Spleen (tissue), 11 donors: ENCODE results near the gene FAM234A. TPM values are rescaled to one million over a fixed set of nuclear protein-coding genes. Genes with fewer than 3 reads are reported as not detected.

Experiments used
- DNase-seq: peaks from one replicate; pipeline ENCODE4 v3.0.0-alpha.2; 2020
- H3K27ac ChIP-seq, 8 donors: fragments of 200-600 bp; sonication (generic) in 7 of 8; 1 replicate in 4 of 8; 2 replicates in 4 of 8; pipeline versions ENCODE4 v1.5.0 to v1.8.0; 2016 to 2021; ENCODE audit warnings: inconsistent platforms in 4 of 8, mild to moderate bottlenecking in 4 of 8, moderate library complexity in 1 of 8
- H3K27me3 ChIP-seq, 7 donors: fragments of 200-600 bp; sonication (generic) in 6 of 7; replicated peaks in 1 of 7; 1 replicate in 4 of 7; 2 replicates in 3 of 7; pipeline versions ENCODE4 v1.5.0 to v1.8.0; 2016 to 2021; ENCODE audit warnings: inconsistent platforms in 3 of 7, mild to moderate bottlenecking in 1 of 7
- H3K36me3 ChIP-seq, 6 donors: fragments of 200-600 bp; sonication (generic) in 5 of 6; 1 replicate in 4 of 6; 2 replicates in 2 of 6; pipeline versions ENCODE4 v1.5.0 to v1.8.0; 2016 to 2021; ENCODE audit warnings: inconsistent platforms in 2 of 6
- H3K4me1 ChIP-seq, 6 donors: fragments of 200-600 bp; sonication (generic) in 5 of 6; 1 replicate in 3 of 6; 2 replicates in 3 of 6; pipeline versions ENCODE4 v1.5.0 to v1.8.0; 2016 to 2021; ENCODE audit warnings: inconsistent platforms in 3 of 6
- H3K4me3 ChIP-seq, 8 donors: fragments of 200-600 bp; sonication (generic) in 7 of 8; 1 replicate in 4 of 8; 2 replicates in 4 of 8; pipeline versions ENCODE4 v1.5.0 to v1.8.0; 2016 to 2021; ENCODE audit warnings: inconsistent platforms in 4 of 8, mild to moderate bottlenecking in 4 of 8, moderate library complexity in 2 of 8
- H3K9me3 ChIP-seq, 8 donors: fragments of 200-600 bp; sonication (generic) in 7 of 8; 1 replicate in 4 of 8; 2 replicates in 4 of 8; pipeline versions ENCODE4 v1.5.0 to v1.8.0; 2016 to 2021; ENCODE audit warnings: inconsistent platforms in 4 of 8
- POLR2A ChIP-seq, 3 donors: fragments of 450-650 bp; IDR thresholded peaks; one replicate each; pipeline ENCODE4 v1.5.1; 2017; ENCODE audit warnings: antibody characterized with exemption in 3 of 3, mild to moderate bottlenecking in 1 of 3
- POLR2AphosphoS5 ChIP-seq, 3 donors: sonication (generic); formaldehyde crosslinking; IDR thresholded peaks; one replicate each; pipeline ENCODE4 v1.5.1; 2017; ENCODE audit warnings: antibody characterized with exemption in 3 of 3
- WGBS, 5 donors: extraction: QIAGEN DNeasy Blood & Tissue Kit in 3 of 5; methylation state at CpG; one replicate each; pipeline versions ENCODE4 v1.1.5 to v1.1.7; 2013 to 2018; 5-methylcytosine and 5-hydroxymethylcytosine counted together
- intact Hi-C: fragments of 100-400 bp; cut with DNase I; formaldehyde crosslinking; loops from one replicate; pipeline ENCODE4 v1.15.0; 2023; ENCODE audit warnings: low total_unique reads
- polyA plus RNA-seq, 3 donors: library from polyadenylated mRNA; stranded (reverse); fragments of 200-250 nt; gene quantifications; one replicate each; pipeline ENCODE4 v1.2.1, GENCODE V29; 2013
- total RNA-seq, 7 donors: library from RNA; depleted of rRNA in 3 of 7; stranded (reverse); fragments of >200 nt in 3 of 7; fragmentation: NEBNext Ultra II Directional in 4 of 7; extraction: Animal tissue kit (Norgen Biotek cat#: 25700) in 4 of 7; gene quantifications; one replicate each; pipeline versions ENCODE4 v1.1.0 to v1.2.1, GENCODE V29; 2016 to 2021
- TF ChIP-seq, protein P1 (sequence below), 11 experiments: fragments of 200-600 bp in 7 of 11; fragments of 450-650 bp in 4 of 11; sonication (generic) in 4 of 11; IDR thresholded peaks in 8 of 11; conservative IDR thresholded peaks in 3 of 11; 1 replicate in 7 of 11; 2 replicates in 4 of 11; pipeline versions ENCODE4 v1.4.0 to v1.8.0; 2016 to 2021; ENCODE audit warnings: antibody characterized with exemption in 11 of 11, inconsistent platforms in 4 of 11, mild to moderate bottlenecking in 1 of 11
- donor health status: healthy with polysubstance abuse.
- donor health status: DM: no; HTN: no; CAD: no; lungs with moderate emphysema.
- donor health status: DM: no; HTN: no; CAD: no.
- donor health status: Bipolar disorder and iron deficiency.
- donor health status: healthy.
- donor health status: DM: no; HTN: no; CAD: no.
- donor health status: DM: yes; HTN: yes; CAD: no.

FAM234A gene
- total and polyA plus RNA-seq, 10 donors: 13.0 to 63.1 (median 39.7) TPM

DNA sequence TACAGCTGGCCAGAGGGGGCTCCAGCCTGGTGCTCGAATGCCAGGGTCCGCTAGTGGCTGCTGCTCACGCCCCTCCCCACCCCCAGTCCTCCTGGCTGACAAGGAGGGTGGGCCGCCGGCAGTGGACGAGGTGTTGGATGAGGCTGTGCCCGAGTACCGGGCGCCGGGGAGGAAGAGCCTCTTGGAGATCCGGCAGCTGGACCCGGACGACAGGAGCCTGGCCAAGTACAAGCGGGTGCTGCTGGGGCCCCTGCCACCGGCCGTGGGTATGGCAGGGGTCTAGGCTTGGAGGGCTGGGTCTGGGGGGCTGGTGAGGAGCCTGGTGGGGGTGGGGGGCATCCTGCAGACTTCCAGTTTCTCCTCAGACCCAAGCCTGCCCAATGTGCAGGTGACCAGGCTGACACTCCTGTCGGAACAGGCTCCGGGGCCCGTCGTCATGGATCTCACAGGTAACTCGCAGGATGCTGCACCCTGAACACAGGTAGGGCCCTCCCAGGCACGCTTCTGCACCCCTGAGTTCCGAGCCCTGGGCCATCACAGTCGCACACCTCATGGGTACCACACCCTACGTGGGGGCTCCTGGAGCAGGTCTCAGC lies 47.1 kb downstream of the FAM234A start:
- WGBS, 5 donors: 62 to 67% (median 65%) methylated on average over 10 to 25 of the region's 25 CpGs
- Histone ChIP-seq H3K9me3 (peaks cover 0 to 8% (median 0%) of the 10 kb centered on the region in 8 donors), H3K27ac (no peak overlapping the region), H3K4me3 (no peak overlapping the region), H3K4me1 (peaks cover 0 to 25% (median 14%) of the 10 kb centered on the region in 6 donors), H3K27me3 (peaks cover 4 to 67% (median 31%) of the 10 kb centered on the region in 7 donors), H3K36me3 (peaks cover 0 to 12% (median 2%) of the 10 kb centered on the region in 6 donors)
- DNase-seq: no peak
- intact Hi-C loops: no loop called here
- TF ChIP-seq, protein P1, sequence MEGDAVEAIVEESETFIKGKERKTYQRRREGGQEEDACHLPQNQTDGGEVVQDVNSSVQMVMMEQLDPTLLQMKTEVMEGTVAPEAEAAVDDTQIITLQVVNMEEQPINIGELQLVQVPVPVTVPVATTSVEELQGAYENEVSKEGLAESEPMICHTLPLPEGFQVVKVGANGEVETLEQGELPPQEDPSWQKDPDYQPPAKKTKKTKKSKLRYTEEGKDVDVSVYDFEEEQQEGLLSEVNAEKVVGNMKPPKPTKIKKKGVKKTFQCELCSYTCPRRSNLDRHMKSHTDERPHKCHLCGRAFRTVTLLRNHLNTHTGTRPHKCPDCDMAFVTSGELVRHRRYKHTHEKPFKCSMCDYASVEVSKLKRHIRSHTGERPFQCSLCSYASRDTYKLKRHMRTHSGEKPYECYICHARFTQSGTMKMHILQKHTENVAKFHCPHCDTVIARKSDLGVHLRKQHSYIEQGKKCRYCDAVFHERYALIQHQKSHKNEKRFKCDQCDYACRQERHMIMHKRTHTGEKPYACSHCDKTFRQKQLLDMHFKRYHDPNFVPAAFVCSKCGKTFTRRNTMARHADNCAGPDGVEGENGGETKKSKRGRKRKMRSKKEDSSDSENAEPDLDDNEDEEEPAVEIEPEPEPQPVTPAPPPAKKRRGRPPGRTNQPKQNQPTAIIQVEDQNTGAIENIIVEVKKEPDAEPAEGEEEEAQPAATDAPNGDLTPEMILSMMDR (IDR thresholded peaks at IDR 0.05 in 8 of 11, conservative IDR thresholded peaks at IDR 0.05 in 3 of 11): no peak
- no peak for TF ChIP-seq POLR2A (IDR thresholded peaks at IDR 0.05)
- no peak for TF ChIP-seq POLR2AphosphoS5 (IDR thresholded peaks at IDR 0.05)

DNA sequence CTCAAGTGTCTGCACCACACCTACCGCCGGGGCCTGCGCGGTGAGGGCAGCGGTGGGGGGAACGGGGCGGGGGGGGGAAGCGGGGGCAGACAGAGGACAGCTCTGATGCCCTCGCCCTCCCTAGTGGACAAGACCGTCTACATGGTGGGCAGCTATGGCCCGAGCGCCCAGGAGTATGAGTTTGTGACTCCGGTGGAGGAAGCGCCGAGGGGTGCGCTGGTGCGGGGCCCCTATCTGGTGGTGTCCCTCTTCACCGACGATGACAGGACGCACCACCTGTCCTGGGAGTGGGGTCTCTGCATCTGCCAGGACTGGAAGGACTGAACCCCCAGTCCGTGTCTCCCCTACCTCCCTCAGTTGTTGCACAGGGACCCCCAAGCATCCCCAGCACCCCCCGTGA lies 47.9 kb downstream of the FAM234A start:
- no peak overlapping the region for H3K27ac ChIP-seq
- peaks cover 0 to 25% (median 14%) of the 10 kb centered on the region in 6 donors for H3K4me1 ChIP-seq
- DNase-seq: no peak
- H3K27me3 ChIP-seq: peaks cover 4 to 59% (median 31%) of the 10 kb centered on the region in 7 donors
- 71 to 86% (median 82%) methylated on average over 21 to 22 of the region's 22 CpGs for WGBS, 5 donors
- no peak overlapping the region for H3K4me3 ChIP-seq
- TF ChIP-seq POLR2AphosphoS5 (IDR thresholded peaks at IDR 0.05) (no peak), POLR2A (IDR thresholded peaks at IDR 0.05) (no peak)
- TF ChIP-seq, protein P1 (IDR thresholded peaks at IDR 0.05 in 8 of 11, conservative IDR thresholded peaks at IDR 0.05 in 3 of 11): no peak
- intact Hi-C loops: no loop called here
- H3K9me3 ChIP-seq: peaks cover 0 to 8% (median 0%) of the 10 kb centered on the region in 8 donors
- peaks cover 0 to 19% (median 10%) of the 10 kb centered on the region in 6 donors for H3K36me3 ChIP-seq

DNA sequence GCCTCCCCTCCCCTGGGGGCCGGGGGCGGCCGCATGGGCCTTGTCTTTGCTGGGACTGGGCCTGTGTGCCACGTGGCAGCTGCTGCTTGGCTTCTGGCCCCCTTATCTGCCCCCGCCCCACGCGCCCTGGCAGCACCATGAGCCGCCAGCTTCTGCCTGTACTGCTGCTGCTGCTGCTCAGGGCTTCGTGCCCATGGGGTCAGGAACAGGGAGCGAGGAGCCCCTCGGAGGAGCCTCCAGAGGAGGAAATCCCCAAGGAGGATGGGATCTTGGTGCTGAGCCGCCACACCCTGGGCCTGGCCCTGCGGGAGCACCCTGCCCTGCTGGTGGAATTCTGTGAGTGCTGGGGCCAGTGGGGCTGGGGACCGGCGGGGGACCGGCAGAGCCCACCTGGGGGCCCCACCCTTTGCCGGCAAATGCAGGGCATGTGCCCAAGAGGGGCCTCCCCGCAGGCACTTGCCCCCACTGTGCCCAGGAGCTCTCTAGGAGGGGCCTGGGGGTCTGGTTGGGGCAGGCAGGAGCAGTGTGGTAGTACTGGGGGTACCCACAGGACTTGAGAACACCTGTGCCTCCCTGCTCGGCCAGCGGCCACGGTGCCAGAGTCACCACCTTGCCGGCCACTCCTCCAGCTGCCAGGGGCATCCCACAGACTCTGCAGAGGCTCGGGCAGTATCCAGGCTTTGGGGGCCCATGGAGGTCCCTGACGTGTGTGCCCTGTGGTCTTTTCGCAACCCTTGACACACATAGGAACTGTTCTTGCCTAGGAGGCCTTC lies 48.6 kb downstream of the FAM234A start, which contains the start of gene PDIA2:
Gene PDIA2, plus strand, starts transcription at position 132 of the 773 bp plus-strand sequence. Its CDS starts 6 bp downstream, at position 138.
- intact Hi-C loops: no loop called here
- Histone ChIP-seq H3K9me3 (peaks cover 0 to 8% (median 0%) of the 10 kb centered on the region in 8 donors), H3K4me3 (no peak within 1 kb of the TSS), H3K4me1 (peaks cover 0 to 25% (median 14%) of the 10 kb centered on the region in 6 donors), H3K27me3 (peaks cover 4 to 52% (median 31%) of the 10 kb centered on the region in 7 donors), H3K36me3 (peaks cover 0 to 26% (median 17%) of the 10 kb centered on the region in 6 donors), H3K27ac (no peak within 1 kb of the TSS)
- TF ChIP-seq, protein P1 (IDR thresholded peaks at IDR 0.05 in 8 of 11, conservative IDR thresholded peaks at IDR 0.05 in 3 of 11): no peak
- no peak for TF ChIP-seq POLR2A (IDR thresholded peaks at IDR 0.05)
- no peak for TF ChIP-seq POLR2AphosphoS5 (IDR thresholded peaks at IDR 0.05)
- 68 to 85% (median 78%) methylated on average over 13 to 25 of the region's 25 CpGs for WGBS, 5 donors
- DNase-seq: no peak
